Activated CD4-positive, alpha-beta T cell treated with anti-CD3 and anti-CD28 coated beads, Interleukin-10, Interleukin-2, amounts not matched to agents 100 ng/mL and 50 ng/mL, durations not matched to agents 16 hours and 8 hours (primary cell): Measurements from ENCODE around the gene NOP10.
"Not testable (repeated sequence)": the region's sequence is repeated elsewhere in the genome, so short reads cannot be mapped to it uniquely, and the experiment has no call there.

Experiments
- DNase-seq: peaks from one replicate; pipeline ENCODE4 v3.0.0-alpha.2; 2020

NOP10 gene

GRCh38 chr15:34342737-34343575, at the start of gene NOP10, which contains the start of gene NUTM1:
NOP10 (minus strand) TSS chr15:34343136; CDS start chr15:34343073, 63 bp downstream.
NUTM1 (plus strand) TSS chr15:34343315; CDS start chr15:34343697, 382 bp downstream.
- peak; percentile 97 for DNase-seq

GRCh38 chr15:34389594-34390086, 46.7 kb upstream of the NOP10 start:
- not testable (repeated sequence) for DNase-seq

DNA sequence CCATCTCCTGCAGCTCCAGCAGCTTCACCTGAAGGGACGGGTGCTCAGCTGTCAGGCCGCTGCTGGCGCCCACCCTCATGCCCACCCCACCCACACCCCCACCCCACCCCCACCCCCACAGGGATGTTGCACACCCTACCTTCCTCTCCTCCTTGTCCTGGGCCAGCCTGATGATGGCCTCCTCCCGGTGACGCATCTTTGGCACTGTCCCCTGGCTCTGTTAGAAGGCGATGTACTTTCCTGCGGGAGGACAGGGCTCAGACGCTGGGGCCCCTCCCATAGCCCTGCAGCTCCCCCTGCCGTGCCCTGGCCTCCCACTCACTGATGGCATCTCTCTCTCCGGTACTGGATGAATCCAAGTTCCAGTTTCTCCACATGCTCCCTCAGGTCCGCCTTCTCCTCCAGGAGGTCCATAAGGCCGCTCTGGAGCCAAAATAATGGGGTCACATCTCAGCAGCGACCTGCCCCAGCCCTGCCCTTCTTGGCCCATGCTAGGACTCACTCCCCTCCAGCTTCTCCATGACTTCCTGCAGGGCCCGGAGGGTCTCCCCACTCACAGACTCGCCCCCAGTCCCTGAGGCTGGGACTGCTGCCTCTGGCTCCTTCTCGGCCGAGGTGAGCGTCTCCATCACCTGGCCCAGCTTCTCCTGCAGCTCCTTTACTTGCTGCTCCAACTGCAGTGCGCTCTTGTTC, 39.0 kb upstream of the NOP10 start:
- DNase-seq, result not testable (repeated sequence)

DNA sequence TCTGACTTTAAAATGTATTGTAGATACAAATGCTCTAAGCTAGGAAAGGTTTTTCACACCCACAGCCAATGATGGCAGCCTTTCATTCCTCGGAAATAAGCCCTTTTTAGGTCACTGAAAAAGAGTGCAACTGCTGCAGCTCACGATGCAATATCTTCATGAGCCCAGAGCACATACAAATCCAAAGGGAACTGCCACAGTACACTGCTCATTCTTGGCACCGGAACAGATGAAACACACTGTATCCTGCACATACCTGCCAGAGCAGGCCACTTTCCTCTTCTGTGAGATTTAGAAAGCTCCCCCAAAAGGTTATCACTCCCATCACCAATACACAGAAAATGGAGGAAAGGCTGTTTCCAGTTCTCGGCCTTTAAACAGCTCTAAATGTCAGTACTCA, 37.6 kb upstream of the NOP10 start:
- DNase-seq, result not testable (repeated sequence)

GRCh38 chr15:34376856-34377255, 33.9 kb upstream of the NOP10 start:
- DNase-seq, result no peak

- DNase-seq, result not testable (repeated sequence)
Measured at GRCh38 chr15:34375541-34375940, 32.6 kb upstream of the NOP10 start.

GRCh38 chr15:34374816-34375215, 31.9 kb upstream of the NOP10 start:
- no peak for DNase-seq

DNA sequence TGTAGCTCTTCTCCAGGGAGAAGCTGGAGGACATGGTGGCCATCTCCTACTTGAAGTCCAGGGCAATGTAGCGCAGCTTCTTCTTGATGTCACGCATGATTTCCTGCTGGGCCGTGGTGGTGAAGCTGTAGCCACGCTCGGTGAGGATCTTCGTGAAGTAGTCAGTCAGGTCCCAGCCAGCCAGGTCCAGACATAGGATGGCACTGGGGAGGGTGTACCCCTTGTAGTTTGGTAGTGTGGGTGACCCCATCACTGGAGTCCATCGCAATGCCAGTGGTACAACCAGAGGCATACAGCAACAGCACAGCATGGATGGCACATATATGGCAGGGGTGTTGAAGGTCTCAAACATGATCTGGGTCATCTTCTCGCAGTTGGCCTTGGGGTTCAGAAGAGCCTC, 31.0 kb upstream of the NOP10 start:
- no peak for DNase-seq

DNA sequence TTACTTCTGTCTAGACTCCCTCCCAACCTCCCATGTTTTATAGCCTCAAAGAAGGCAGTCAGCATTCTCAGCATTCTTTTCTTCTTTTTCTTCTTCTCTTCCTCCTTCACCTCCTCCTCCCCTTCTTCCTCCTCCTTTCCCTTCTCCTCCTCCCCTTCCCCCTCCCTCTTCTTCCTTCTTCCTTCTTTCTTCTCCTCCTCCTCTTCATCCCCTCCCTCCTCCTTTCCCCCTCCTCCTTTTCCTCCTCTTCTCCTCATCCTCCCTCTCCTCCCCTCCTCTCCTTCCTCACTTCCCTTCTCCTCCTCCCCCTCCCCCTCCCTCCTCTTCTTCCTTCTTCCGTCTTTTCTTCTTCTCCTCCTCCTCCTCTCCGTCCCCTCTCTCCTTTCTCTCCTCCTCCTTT, 27.7 kb upstream of the NOP10 start:
- no peak for DNase-seq

GRCh38 chr15:34370129-34370528, 27.2 kb upstream of the NOP10 start:
- DNase-seq, result peak; percentile 47

- peak; percentile 93 for DNase-seq
Measured at GRCh38 chr15:34367101-34368081, 24.5 kb upstream of the NOP10 start, which contains the start of gene LPCAT4. LPCAT4 (minus strand) TSS chr15:34367196; CDS start chr15:34367100, 96 bp downstream.

DNA sequence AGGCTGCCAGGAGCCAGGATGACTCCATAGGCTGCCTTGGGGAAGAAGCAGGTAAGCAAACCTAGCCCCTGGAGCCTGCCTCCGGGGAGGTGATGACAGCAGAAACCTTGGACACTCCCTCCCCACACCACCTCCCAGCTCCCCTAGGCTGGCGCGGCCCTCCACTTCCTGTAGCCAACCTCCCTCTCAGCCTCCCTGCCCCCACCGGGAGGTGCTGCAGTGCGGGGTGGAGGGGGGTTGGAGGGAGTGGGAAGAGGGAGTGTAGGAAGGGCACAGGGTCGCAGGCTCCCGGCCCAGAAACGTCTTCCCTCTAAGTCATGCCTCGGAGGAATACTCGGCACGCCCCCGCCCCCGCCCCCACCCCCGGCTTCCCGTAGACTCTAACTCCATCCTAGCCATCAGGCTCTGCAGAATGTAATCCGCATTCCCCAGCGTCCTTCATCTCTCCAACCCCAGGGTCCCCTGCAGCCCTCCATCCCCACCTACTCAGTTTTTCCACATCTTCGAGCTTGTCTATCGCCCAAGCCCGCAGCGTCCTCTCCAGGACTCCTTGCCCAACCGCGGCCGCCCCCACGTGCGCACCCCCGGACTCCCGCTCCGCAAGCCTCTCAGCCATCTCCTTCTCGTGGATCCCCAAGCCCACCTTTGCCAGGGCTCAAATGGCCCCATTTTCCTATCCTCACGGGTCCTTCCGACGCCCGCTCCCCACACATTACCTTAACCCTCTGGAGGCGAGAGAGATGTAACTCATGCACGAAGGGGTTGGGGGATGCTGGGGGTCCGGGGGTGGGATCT, 23.5 kb upstream of the NOP10 start:
- DNase-seq, result peak; percentile 76

- no peak for DNase-seq
Measured at GRCh38 chr15:34365836-34366235, 22.9 kb upstream of the NOP10 start.

DNA sequence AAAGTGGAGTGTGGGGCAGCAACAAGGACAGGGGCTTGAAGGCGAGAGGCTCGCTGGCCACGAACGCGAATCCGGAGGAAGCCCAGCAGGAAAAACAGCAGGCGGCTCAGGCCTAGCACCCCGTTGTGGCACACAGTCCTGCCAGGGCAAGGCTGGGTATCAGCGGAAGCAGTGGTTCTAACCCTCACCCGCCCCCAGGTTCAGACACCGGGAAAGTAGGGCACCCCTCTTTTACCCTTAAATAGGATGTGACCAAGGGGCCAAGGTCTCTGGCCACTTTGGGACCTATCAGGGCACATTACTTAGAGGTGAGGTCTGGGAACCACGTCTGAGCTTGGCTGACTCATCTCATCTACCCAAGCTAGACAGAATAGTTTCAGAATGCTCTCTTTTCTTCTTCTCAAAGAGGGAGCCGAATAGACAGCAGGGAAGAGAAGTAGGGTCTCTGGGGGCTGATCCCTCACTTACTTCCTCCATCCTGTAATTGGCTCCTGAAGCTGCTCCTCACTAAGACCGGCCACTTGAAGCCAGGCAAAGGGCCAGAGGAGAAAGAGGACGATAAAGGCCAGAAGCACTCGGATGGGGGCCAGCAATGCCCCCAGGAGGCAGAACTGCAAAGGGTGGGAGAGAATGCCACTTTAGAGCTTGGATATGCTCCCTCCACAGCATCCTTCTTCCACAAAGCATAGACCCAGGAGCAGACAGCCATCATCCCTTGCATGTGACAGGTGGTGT, 22.3 kb upstream of the NOP10 start:
- DNase-seq, result peak; percentile 51

DNA sequence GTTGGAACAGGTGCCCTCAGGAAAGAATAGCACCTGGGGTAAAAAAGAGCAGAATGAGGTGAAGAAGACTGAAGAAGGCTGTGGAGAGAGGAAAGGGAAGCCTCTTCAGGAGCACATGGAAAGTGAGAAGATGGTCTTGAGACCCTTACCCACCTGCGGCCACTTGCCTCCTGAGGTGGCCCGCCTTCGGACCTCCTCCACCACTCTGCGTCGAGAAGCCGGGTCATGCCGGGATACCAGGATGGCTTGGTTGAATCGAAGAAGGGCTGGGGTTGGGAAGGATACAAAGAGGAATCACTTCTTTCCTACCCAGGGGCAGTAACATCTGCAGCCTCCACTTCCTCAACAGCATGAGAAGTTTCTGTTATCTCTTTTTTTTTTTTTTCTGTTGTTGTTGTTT, 21.1 kb upstream of the NOP10 start:
- DNase-seq, result no peak

DNA sequence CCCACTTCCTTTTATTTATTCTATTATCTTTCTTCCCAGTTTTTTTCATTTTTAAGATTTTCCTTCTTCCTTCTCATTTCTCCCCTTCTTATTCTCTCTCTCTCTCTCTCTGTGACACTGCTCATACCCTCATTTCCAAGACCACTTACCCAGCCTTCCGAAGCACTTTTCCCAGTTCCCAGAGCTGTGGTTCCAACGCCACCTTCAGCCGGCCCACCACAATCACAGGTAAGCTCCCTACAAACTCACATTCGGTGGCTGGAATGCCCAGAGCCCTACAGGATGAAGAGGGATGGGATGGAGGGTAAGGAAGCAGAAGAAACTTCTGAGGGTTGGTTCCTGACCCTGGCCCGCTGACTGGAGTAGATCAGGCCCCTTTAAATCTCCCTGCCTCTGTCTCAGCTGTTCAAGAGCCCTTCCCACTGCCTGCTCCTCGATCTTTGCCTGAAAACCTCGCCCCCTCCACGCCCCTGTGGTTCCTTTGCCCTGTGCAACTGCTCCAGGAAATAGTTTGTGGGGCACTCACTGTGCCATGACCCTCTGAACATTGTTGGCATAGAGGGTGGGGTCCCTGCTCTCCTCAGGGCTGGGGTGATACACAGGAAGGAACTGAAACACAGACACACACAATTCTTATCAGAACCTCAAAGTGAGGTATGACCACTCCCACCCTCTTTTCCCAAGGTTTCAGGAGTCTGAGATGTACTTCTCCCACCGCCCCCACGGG, 19.3 kb upstream of the NOP10 start:
- DNase-seq, result no peak

GRCh38 chr15:34361278-34361677, 18.3 kb upstream of the NOP10 start:
- DNase-seq, result no peak

GRCh38 chr15:34360298-34360697, 17.4 kb upstream of the NOP10 start:
- no peak for DNase-seq

GRCh38 chr15:34359416-34359815, 16.5 kb upstream of the NOP10 start:
- DNase-seq, result no peak

DNA sequence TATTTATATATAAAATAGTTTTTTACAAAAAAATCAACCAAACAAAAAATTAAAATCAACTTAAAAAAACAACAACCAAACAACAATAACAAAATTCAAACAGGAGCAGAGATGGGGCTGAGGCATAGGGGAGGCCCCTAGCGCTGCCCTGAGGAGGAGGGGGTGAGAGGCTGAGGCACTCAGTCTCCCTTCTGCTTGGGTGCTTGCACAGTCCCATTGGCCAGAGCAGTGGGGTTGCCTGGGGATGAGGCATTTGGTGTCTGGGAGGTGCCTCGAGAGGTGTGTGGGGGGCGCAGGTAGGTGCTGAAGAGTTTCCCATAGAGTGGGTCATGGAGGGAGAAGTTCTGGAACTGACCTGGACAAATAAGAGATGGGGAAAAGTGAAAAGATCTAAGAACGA, 16.0 kb upstream of the NOP10 start:
- no peak for DNase-seq
